ENCODE results near the gene RRM1. TPM values are rescaled to one million over a fixed set of nuclear protein-coding genes. Genes with fewer than 3 reads are reported as not detected.

The RRM1 gene
- total and polyA plus RNA-seq, 9 of the 15 experiments (the other 6 are each of a cell fraction or from before 2014, with no cell fraction given), result 113 to 270 (median 163) TPM

GRCh38 chr11:4071325-4071724 lies 23.3 kb upstream of the RRM1 start:
- ChIA-PET CTCF (ENCODE audit: low intra/inter-chr PET ratio) (interaction anchor here (2.0 to 2.7 kb wide), 2 partner anchors 222 to 247 kb away, joined by 11 to 30 read pairs; no protein-coding TSS in a partner anchor), POLR2A (interaction anchor here (2.2 to 2.5 kb wide), 2 partner anchors 217 to 222 kb away, joined by 6 to 13 read pairs; partner anchors contain the start of gene STIM1)
- no peaks in the 10 kb centered on the region for H3K9me3 ChIP-seq (replicated peaks; ENCODE audit: control insufficient read depth, insufficient read depth, low read depth, low read length)
- ATAC-seq (no peak), DNase-seq (ENCODE audit: extremely low read depth in 1 of 4, low spot score in 3 of 4) (no peak), FAIRE-seq (no peak)
- in situ Hi-C loops (cut with MboI), result loop anchor here (5.0 kb wide), 1 partner anchor 224 kb away; no protein-coding TSS in a partner anchor
- H3K9ac ChIP-seq (ENCODE audit: insufficient read depth in 1 of 2, low read depth in 2 of 2, low read length in 2 of 2), result no peak overlapping the region
- no peak overlapping the region for H2AFZ ChIP-seq (ENCODE audit: low read depth, low read length)
- TF ChIP-seq NR4A1 (CRISPR knock-in tag; IDR thresholded peaks at IDR 0.05) (no peak), NR4A1 (tag; IDR thresholded peaks at IDR 0.05) (no peak), MBD1 (CRISPR knock-in tag; IDR thresholded peaks at IDR 0.05) (no peak)
- intact Hi-C loops (cut with micrococcal nuclease), result loop anchor here (5.0 kb wide), 1 partner anchor 84 kb away; no protein-coding TSS in a partner anchor
- H3K36me3 ChIP-seq (ENCODE audit: control insufficient read depth, insufficient read depth, low read length), result peaks cover 29% of the 10 kb centered on the region
- H3K27ac ChIP-seq (ENCODE audit: extremely low read depth, low read depth, low read length), result no peak overlapping the region
- H4K20me1 ChIP-seq (replicated peaks; ENCODE audit: control insufficient read depth, insufficient read depth, low read length), result no peaks in the 10 kb centered on the region
- H3K9me1 ChIP-seq (ENCODE audit: control insufficient read depth, insufficient read depth, low read length), result no peaks in the 10 kb centered on the region
- no peak overlapping the region for H3K4me2 ChIP-seq (ENCODE audit: insufficient read depth, low read length)
- no peak overlapping the region for H3K4me3 ChIP-seq
- H3K27me3 ChIP-seq (ENCODE audit: control insufficient read depth in 2 of 2, insufficient read depth in 2 of 2, low read length in 2 of 2), result no peaks in the 10 kb centered on the region
- no TSS peak for BruUV-seq (replicated peaks)
- H3K4me1 ChIP-seq (replicated peaks in 1 of 2; ENCODE audit: control insufficient read depth in 2 of 2, insufficient read depth in 2 of 2, low read length in 2 of 2), result no peaks in the 10 kb centered on the region
- H3K79me2 ChIP-seq (ENCODE audit: control insufficient read depth, insufficient read depth, low read length), result no peaks in the 10 kb centered on the region

- no peaks in the 10 kb centered on the region for H3K4me1 ChIP-seq (replicated peaks in 1 of 2; ENCODE audit: control insufficient read depth in 2 of 2, insufficient read depth in 2 of 2, low read length in 2 of 2)
- H3K79me2 ChIP-seq (ENCODE audit: control insufficient read depth, insufficient read depth, low read length), result no peaks in the 10 kb centered on the region
- POLR2A ChIA-PET, result interaction anchor here (0.7 to 3.0 kb wide), 5 partner anchors 10 to 247 kb away, joined by 3 to 13 read pairs (median 6); partner anchors contain the start of gene STIM1
- H3K36me3 ChIP-seq (ENCODE audit: control insufficient read depth, insufficient read depth, low read length), result peaks cover 29% of the 10 kb centered on the region
- no peaks in the 10 kb centered on the region for H3K9me1 ChIP-seq (ENCODE audit: control insufficient read depth, insufficient read depth, low read length)
- H2AFZ ChIP-seq (ENCODE audit: low read depth, low read length), result no peak overlapping the region
- FAIRE-seq (peak; percentile 26), DNase-seq (ENCODE audit: extremely low read depth in 1 of 4, low spot score in 3 of 4) (no peak), ATAC-seq (peak; percentile 69)
- H3K9ac ChIP-seq (ENCODE audit: insufficient read depth in 1 of 2, low read depth in 2 of 2, low read length in 2 of 2), result peak overlapping the region in 1 of 2 experiments; percentile 12; a peak in 1 of 4 replicates
- no peaks in the 10 kb centered on the region for H3K27me3 ChIP-seq (ENCODE audit: control insufficient read depth in 2 of 2, insufficient read depth in 2 of 2, low read length in 2 of 2)
- no peak overlapping the region for H3K4me2 ChIP-seq (ENCODE audit: insufficient read depth, low read length)
- H3K9me3 ChIP-seq (replicated peaks; ENCODE audit: control insufficient read depth, insufficient read depth, low read depth, low read length), result no peaks in the 10 kb centered on the region
- no TSS peak for BruUV-seq (replicated peaks)
- CTCF ChIA-PET (ENCODE audit: low intra/inter-chr PET ratio), result interaction anchor here (1.2 to 2.7 kb wide), 4 partner anchors 217 to 263 kb away, joined by 4 to 30 read pairs (median 8); partner anchors contain the start of gene PGAP2
- intact Hi-C loops (cut with micrococcal nuclease) (loop anchor here (1.0 to 5.0 kb wide), 5 partner anchors 85 to 248 kb away; no protein-coding TSS in a partner anchor), in situ Hi-C loops (cut with MboI) (loop anchor here (5.0 kb wide), 1 partner anchor 225 kb away; no protein-coding TSS in a partner anchor)
- H4K20me1 ChIP-seq (replicated peaks; ENCODE audit: control insufficient read depth, insufficient read depth, low read length), result no peaks in the 10 kb centered on the region
- H3K4me3 ChIP-seq, result no peak overlapping the region
- H3K27ac ChIP-seq (ENCODE audit: extremely low read depth, low read depth, low read length), result no peak overlapping the region
- TF ChIP-seq CHCHD3 (CRISPR knock-in tag; IDR thresholded peaks at IDR 0.05) (no peak), PRMT5 (CRISPR knock-in tag; IDR thresholded peaks at IDR 0.05) (no peak), SRSF1 (IDR thresholded peaks at IDR 0.05; ENCODE audit: low read depth, low read length) (no peak), SIN3A (IDR thresholded peaks at IDR 0.05; ENCODE audit: borderline replicate concordance in 2 of 2, control insufficient read depth in 1 of 2, low read depth in 2 of 2, low read length in 2 of 2) (no peak), ILF3 (IDR thresholded peaks at IDR 0.05; ENCODE audit: borderline replicate concordance) (no peak), PPARD (CRISPR knock-in tag; IDR thresholded peaks at IDR 0.05) (no peak), EHMT2 (IDR thresholded peaks at IDR 0.05) (no peak)
- TF ChIP-seq, protein P1, sequence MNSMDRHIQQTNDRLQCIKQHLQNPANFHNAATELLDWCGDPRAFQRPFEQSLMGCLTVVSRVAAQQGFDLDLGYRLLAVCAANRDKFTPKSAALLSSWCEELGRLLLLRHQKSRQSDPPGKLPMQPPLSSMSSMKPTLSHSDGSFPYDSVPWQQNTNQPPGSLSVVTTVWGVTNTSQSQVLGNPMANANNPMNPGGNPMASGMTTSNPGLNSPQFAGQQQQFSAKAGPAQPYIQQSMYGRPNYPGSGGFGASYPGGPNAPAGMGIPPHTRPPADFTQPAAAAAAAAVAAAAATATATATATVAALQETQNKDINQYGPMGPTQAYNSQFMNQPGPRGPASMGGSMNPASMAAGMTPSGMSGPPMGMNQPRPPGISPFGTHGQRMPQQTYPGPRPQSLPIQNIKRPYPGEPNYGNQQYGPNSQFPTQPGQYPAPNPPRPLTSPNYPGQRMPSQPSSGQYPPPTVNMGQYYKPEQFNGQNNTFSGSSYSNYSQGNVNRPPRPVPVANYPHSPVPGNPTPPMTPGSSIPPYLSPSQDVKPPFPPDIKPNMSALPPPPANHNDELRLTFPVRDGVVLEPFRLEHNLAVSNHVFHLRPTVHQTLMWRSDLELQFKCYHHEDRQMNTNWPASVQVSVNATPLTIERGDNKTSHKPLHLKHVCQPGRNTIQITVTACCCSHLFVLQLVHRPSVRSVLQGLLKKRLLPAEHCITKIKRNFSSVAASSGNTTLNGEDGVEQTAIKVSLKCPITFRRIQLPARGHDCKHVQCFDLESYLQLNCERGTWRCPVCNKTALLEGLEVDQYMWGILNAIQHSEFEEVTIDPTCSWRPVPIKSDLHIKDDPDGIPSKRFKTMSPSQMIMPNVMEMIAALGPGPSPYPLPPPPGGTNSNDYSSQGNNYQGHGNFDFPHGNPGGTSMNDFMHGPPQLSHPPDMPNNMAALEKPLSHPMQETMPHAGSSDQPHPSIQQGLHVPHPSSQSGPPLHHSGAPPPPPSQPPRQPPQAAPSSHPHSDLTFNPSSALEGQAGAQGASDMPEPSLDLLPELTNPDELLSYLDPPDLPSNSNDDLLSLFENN (IDR thresholded peaks at IDR 0.05; ENCODE audit: low read depth in 2 of 2, low read length in 2 of 2), result no peak
Observed at GRCh38 chr11:4071914-4072313, 22.7 kb upstream of the RRM1 start.
